Activated CD4-positive, alpha-beta T cell treated with anti-CD3 and anti-CD28 coated beads, Interleukin-2, amount 10 ng/mL, durations not matched to agents 24 days and 14 days (primary cell): ENCODE measurements around the gene DNAJC18. TPM values are rescaled to one million over a fixed set of nuclear protein-coding genes. Genes with fewer than 3 reads are reported as not detected.

Source experiments
- total RNA-seq: library from RNA; stranded (reverse); gene quantifications from 2 replicates; pipeline ENCODE4 v1.2.3, GENCODE V29; 2022

Gene DNAJC18
- total RNA-seq, 1 donor from 2014 or later: 34.2 TPM

Other genes with a start within 250 kb of the DNAJC18 start
- gene SIL1, start 241.2 kb downstream of the DNAJC18 start, total RNA-seq: 31.1 and 40.5 TPM in 2 replicates
- 243 and 258 TPM in 2 replicates for gene MATR3, start 145.8 kb downstream of the DNAJC18 start, total RNA-seq
- 83.3 and 93.8 TPM in 2 replicates for gene PAIP2, start 97.7 kb downstream of the DNAJC18 start, total RNA-seq
- 1.8 and 2.1 TPM in 2 replicates for gene SLC23A1, start 56.2 kb downstream of the DNAJC18 start, total RNA-seq
- 28.3 and 29.1 TPM in 2 replicates for gene MZB1, start 49.6 kb downstream of the DNAJC18 start, total RNA-seq
- gene PROB1, start 44.4 kb downstream of the DNAJC18 start, total RNA-seq: 8.4 and 9.2 TPM in 2 replicates
- 4.2 TPM in 2 replicates for gene SPATA24, start 35.4 kb downstream of the DNAJC18 start, total RNA-seq
- 1.6 and 1.7 TPM in 2 replicates for gene ECSCR, start 23.2 kb upstream of the DNAJC18 start, total RNA-seq
- 0.37 and 0.38 TPM in 2 replicates for gene SMIM33, start 31.5 kb upstream of the DNAJC18 start, total RNA-seq
- gene STING1, start 43.2 kb upstream of the DNAJC18 start, total RNA-seq: 198 and 201 TPM in 2 replicates
- gene UBE2D2, start 121.8 kb upstream of the DNAJC18 start, total RNA-seq: 272 and 275 TPM in 2 replicates
- 1.2 and 1.9 TPM in 2 replicates for gene CXXC5, start 208.8 kb upstream of the DNAJC18 start, total RNA-seq